Measurements from ENCODE around the gene POSTN. TPM values are rescaled to one million over a fixed set of nuclear protein-coding genes. Genes with fewer than 3 reads are reported as not detected.

POSTN gene, protein sequence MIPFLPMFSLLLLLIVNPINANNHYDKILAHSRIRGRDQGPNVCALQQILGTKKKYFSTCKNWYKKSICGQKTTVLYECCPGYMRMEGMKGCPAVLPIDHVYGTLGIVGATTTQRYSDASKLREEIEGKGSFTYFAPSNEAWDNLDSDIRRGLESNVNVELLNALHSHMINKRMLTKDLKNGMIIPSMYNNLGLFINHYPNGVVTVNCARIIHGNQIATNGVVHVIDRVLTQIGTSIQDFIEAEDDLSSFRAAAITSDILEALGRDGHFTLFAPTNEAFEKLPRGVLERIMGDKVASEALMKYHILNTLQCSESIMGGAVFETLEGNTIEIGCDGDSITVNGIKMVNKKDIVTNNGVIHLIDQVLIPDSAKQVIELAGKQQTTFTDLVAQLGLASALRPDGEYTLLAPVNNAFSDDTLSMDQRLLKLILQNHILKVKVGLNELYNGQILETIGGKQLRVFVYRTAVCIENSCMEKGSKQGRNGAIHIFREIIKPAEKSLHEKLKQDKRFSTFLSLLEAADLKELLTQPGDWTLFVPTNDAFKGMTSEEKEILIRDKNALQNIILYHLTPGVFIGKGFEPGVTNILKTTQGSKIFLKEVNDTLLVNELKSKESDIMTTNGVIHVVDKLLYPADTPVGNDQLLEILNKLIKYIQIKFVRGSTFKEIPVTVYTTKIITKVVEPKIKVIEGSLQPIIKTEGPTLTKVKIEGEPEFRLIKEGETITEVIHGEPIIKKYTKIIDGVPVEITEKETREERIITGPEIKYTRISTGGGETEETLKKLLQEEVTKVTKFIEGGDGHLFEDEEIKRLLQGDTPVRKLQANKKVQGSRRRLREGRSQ
- total RNA-seq = 54.5 and 210 TPM in 2 replicates

DNA sequence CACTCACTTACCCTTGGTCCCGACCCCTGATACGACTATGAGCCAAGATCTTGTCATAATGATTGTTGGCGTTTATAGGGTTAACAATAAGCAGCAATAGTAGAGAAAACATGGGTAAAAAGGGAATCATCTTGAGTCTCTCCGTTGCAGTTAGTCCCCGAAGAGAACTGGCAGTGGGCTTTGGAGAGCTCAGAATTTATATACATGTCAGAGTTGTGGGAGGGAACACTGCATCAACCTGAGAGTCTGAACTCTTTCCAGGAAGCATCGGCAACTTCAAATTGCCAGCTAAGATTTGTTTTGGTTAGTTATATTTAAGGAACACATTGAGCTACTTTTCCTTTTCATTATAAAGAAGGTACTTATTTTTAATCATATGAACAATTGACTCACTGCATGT, at the start of gene POSTN:
Gene POSTN, minus strand, starts transcription at position 172 of the 400 bp plus-strand sequence. Its CDS starts 42 bp downstream, at position 130.

